HG03045 (cell line): ENCODE results near the gene PSME4.
"Not testable (repeated sequence)": the region's sequence is repeated elsewhere in the genome, so short reads cannot be mapped to it uniquely, and the experiment has no call there.

Experiments
- ATAC-seq: cut with Tn5 transposase; IDR thresholded peaks from one replicate; pipeline ENCODE4 v1.9.1; 2021; ENCODE audit warnings: mild to moderate bottlenecking, moderate library complexity; ENCODE audit not compliant: unreplicated experiment

The PSME4 gene

GRCh38 chr2:53969285-53969967 is 1.4 kb downstream of the PSME4 start:
- ATAC-seq, result no peak

GRCh38 chr2:53964987-53965687 is 5.7 kb downstream of the PSME4 start:
- no peak for ATAC-seq

- ATAC-seq, result no peak
Measured at GRCh38 chr2:53964257-53964952, 6.4 kb downstream of the PSME4 start.

- not testable (repeated sequence) for ATAC-seq
Measured at GRCh38 chr2:53961478-53962216, 9.1 kb downstream of the PSME4 start.

GRCh38 chr2:53960476-53960875 is 10.3 kb downstream of the PSME4 start:
- no peak for ATAC-seq

GRCh38 chr2:53958443-53958842 is 12.3 kb downstream of the PSME4 start:
- ATAC-seq, result no peak

- ATAC-seq, result no peak
Measured at GRCh38 chr2:53952519-53952918, 18.3 kb downstream of the PSME4 start.

- no peak for ATAC-seq
Measured at GRCh38 chr2:53949457-53949856, 21.3 kb downstream of the PSME4 start.

- no peak for ATAC-seq
Measured at GRCh38 chr2:53945538-53945937, 25.3 kb downstream of the PSME4 start.

- no peak for ATAC-seq
Measured at GRCh38 chr2:53944542-53944941, 26.3 kb downstream of the PSME4 start.

GRCh38 chr2:53942280-53942679 is 28.5 kb downstream of the PSME4 start:
- ATAC-seq, result no peak

- ATAC-seq, result no peak
Measured at GRCh38 chr2:53941749-53942148, 29.0 kb downstream of the PSME4 start.

GRCh38 chr2:53939656-53940055 is 31.1 kb downstream of the PSME4 start:
- no peak for ATAC-seq

- no peak for ATAC-seq
Measured at GRCh38 chr2:53938904-53939303, 31.9 kb downstream of the PSME4 start.

GRCh38 chr2:53933329-53933728 is 37.5 kb downstream of the PSME4 start:
- no peak for ATAC-seq

GRCh38 chr2:53926321-53926720 is 44.5 kb downstream of the PSME4 start:
- ATAC-seq, result not testable (repeated sequence)

GRCh38 chr2:53913721-53914120 is 57.1 kb downstream of the PSME4 start:
- ATAC-seq, result no peak

- no peak for ATAC-seq
Measured at GRCh38 chr2:53911434-53912189, 59.2 kb downstream of the PSME4 start.

GRCh38 chr2:53907582-53907981 is 63.2 kb downstream of the PSME4 start:
- no peak for ATAC-seq

GRCh38 chr2:53905396-53905795 is 65.4 kb downstream of the PSME4 start:
- no peak for ATAC-seq

- ATAC-seq, result no peak
Measured at GRCh38 chr2:53903011-53903410, 67.8 kb downstream of the PSME4 start.
